ENCODE data around the gene NLRP11. TPM values are rescaled to one million over a fixed set of nuclear protein-coding genes. Genes with fewer than 3 reads are reported as not detected.

Gene NLRP11
- total RNA-seq (not detected), polyA plus RNA-seq (not detected)

DNA sequence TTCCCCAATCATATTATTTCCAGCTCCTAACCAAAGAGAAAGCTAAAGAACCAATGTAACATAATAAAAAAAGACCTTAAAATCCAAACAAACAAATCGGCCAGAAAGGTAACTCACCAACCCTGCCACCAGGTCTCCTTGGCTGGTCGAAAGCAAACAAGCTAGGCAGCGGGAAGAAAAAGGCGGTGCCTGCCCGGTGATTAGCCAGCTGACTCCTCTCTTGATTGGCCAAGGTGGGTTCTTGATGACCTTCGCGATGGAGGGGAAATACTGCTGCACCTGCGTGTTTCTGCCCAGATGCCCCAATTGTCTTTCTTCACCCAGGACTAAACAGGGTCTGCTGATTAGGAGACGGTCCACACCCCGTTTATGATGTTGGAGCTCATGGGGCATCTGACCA, at the start of gene NLRP11:
TSS of gene NLRP11 (minus strand) at position 154 of the 400 bp plus-strand sequence. CDS start 13,825 bp downstream, outside the sequence.
- Histone ChIP-seq H3K27me3 (ENCODE audit: insufficient read depth, low read length) (no peaks in the 10 kb centered on the region), H3K9me3 (ENCODE audit: control insufficient read depth in 1 of 2, low read length in 2 of 2) (no peaks in the 10 kb centered on the region), H3K36me3 (ENCODE audit: insufficient read depth, low read length) (no peaks in the 10 kb centered on the region), H3K4me1 (ENCODE audit: insufficient read depth, low read length) (no peaks in the 10 kb centered on the region), H3K27ac (ENCODE audit: low read depth, low read length) (no peak within 1 kb of the TSS), H3K4me3 (ENCODE audit: low read length in 2 of 2) (no peak within 1 kb of the TSS)
- Mint-ChIP-seq H3K4me1 (no peaks in the 10 kb centered on the region), H3K9me3 (peaks cover 0 to 11% (median 3%) of the 10 kb centered on the region in 8 donors), H3K36me3 (no peaks in the 10 kb centered on the region), H3K4me3 (no peak within 1 kb of the TSS), H3K27me3 (no peaks in the 10 kb centered on the region), H3K27ac (no peak within 1 kb of the TSS)
- CTCF ChIA-PET (ENCODE audit: partially characterized antibody), result no interaction called here
- POLR2A ChIA-PET (ENCODE audit: partially characterized antibody), result no interaction called here
- intact Hi-C loops (cut with micrococcal nuclease), result no loop called here
- DNase-seq, result no peak

DNA sequence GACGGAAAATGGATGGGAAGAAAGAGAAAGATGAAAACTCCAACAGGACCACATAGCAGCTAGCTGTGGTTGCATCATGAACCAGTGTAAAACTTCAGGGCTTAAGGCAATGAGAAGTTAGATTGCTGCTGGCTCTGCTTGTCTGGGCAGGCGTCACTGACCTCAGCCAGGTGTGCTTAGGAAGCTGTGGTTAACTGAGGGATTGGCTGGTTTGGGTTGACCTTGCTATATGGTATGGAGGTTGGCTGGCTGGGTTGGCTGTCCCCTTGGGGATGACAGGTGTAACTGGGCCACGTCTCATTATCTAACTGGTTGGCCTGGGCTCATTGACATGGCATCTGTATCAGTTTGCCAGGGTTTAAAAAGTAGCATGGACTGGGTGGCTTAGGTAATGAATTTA, 45.4 kb upstream of the NLRP11 start:
- ChIA-PET POLR2A (ENCODE audit: partially characterized antibody) (no interaction called here), CTCF (ENCODE audit: partially characterized antibody) (no interaction called here)
- H3K27me3 Mint-ChIP-seq, result no peaks in the 10 kb centered on the region
- H3K4me1 Mint-ChIP-seq, result no peaks in the 10 kb centered on the region
- H3K36me3 Mint-ChIP-seq, result peaks cover 0 to 3% of the 10 kb centered on the region in 2 donors
- no peak overlapping the region for H3K27ac Mint-ChIP-seq
- no peak overlapping the region for H3K4me3 Mint-ChIP-seq
- Histone ChIP-seq H3K9me3 (ENCODE audit: control insufficient read depth in 1 of 2, low read length in 2 of 2) (no peaks in the 10 kb centered on the region), H3K4me1 (ENCODE audit: insufficient read depth, low read length) (no peaks in the 10 kb centered on the region), H3K27me3 (ENCODE audit: insufficient read depth, low read length) (no peaks in the 10 kb centered on the region), H3K27ac (ENCODE audit: low read depth, low read length) (no peak overlapping the region), H3K4me3 (ENCODE audit: low read length in 2 of 2) (no peak overlapping the region), H3K36me3 (ENCODE audit: insufficient read depth, low read length) (no peaks in the 10 kb centered on the region)
- H3K9me3 Mint-ChIP-seq, result peaks cover 0 to 39% (median 15%) of the 10 kb centered on the region in 8 donors
- intact Hi-C loops (cut with micrococcal nuclease), result no loop called here
- DNase-seq, result no peak

DNA sequence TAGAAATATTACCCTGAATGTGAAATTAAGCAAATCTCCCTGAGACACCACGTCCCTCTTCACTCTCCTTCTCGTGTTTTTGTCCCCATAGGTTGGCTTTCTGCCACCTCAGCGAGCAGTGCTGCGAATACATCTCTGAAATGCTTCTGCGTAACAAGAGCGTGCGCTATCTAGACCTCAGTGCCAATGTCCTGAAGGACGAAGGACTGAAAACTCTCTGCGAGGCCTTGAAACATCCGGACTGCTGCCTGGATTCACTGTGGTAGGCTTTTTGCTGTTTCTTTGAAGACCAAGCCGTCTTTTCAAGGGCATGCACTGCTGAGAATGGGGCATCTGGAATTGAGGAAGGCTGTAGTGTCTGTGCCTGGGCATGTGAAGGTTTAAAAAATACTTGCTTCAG, 38.9 kb upstream of the NLRP11 start:
- no peak for DNase-seq
- intact Hi-C loops (cut with micrococcal nuclease), result no loop called here
- ChIA-PET CTCF (ENCODE audit: partially characterized antibody) (no interaction called here), POLR2A (ENCODE audit: partially characterized antibody) (no interaction called here)
- no peak overlapping the region for H3K27ac ChIP-seq (ENCODE audit: low read depth, low read length)
- Mint-ChIP-seq H3K4me3 (no peak overlapping the region), H3K4me1 (no peaks in the 10 kb centered on the region), H3K36me3 (peaks cover 3 to 7% of the 10 kb centered on the region in 2 donors), H3K9me3 (peaks cover 2 to 35% (median 8%) of the 10 kb centered on the region in 8 donors), H3K27ac (no peak overlapping the region), H3K27me3 (peaks cover 8 to 12% of the 10 kb centered on the region in 2 donors)
- H3K9me3 ChIP-seq (ENCODE audit: control insufficient read depth in 1 of 2, low read length in 2 of 2), result no peaks in the 10 kb centered on the region
- H3K4me3 ChIP-seq (ENCODE audit: low read length in 2 of 2), result no peak overlapping the region
- H3K27me3 ChIP-seq (ENCODE audit: insufficient read depth, low read length), result no peaks in the 10 kb centered on the region
- H3K4me1 ChIP-seq (ENCODE audit: insufficient read depth, low read length), result no peaks in the 10 kb centered on the region
- no peaks in the 10 kb centered on the region for H3K36me3 ChIP-seq (ENCODE audit: insufficient read depth, low read length)

DNA sequence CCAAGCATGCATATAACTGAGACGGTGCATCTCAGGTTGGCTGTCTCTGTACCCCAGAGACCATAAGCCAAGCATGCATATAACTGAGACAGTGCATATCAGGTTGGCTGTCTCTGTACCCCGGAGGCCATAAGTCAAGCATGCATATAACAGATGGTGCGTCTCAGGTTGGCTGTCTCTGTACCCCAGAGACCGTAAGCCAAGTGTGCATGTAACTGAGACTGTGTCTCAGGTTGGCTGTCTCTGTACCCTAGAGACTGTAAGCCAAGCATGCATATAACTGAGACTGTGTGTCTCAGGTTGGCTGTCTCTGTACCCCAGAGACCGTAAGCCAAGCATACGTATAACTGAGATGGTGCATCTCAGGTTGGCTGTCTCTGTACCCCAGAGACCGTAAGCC, 35.3 kb upstream of the NLRP11 start:
- Histone ChIP-seq H3K4me1 (ENCODE audit: insufficient read depth, low read length) (no peaks in the 10 kb centered on the region), H3K9me3 (ENCODE audit: control insufficient read depth in 1 of 2, low read length in 2 of 2) (no peaks in the 10 kb centered on the region), H3K36me3 (ENCODE audit: insufficient read depth, low read length) (no peaks in the 10 kb centered on the region), H3K4me3 (ENCODE audit: low read length in 2 of 2) (no peak overlapping the region), H3K27me3 (ENCODE audit: insufficient read depth, low read length) (no peaks in the 10 kb centered on the region), H3K27ac (ENCODE audit: low read depth, low read length) (no peak overlapping the region)
- no peak for DNase-seq
- Mint-ChIP-seq H3K4me3 (no peak overlapping the region), H3K27ac (no peak overlapping the region), H3K4me1 (no peaks in the 10 kb centered on the region), H3K27me3 (peaks cover 8 to 12% of the 10 kb centered on the region in 2 donors), H3K36me3 (peaks cover 3 to 7% of the 10 kb centered on the region in 2 donors), H3K9me3 (peaks cover 0 to 30% (median 10%) of the 10 kb centered on the region in 8 donors)
- intact Hi-C loops (cut with micrococcal nuclease), result no loop called here
- CTCF ChIA-PET (ENCODE audit: partially characterized antibody), result no interaction called here
- POLR2A ChIA-PET (ENCODE audit: partially characterized antibody), result no interaction called here

GRCh38 chr19:55866521-55866920, 34.7 kb upstream of the NLRP11 start:
- Histone ChIP-seq H3K9me3 (ENCODE audit: control insufficient read depth in 1 of 2, low read length in 2 of 2) (no peaks in the 10 kb centered on the region), H3K4me3 (ENCODE audit: low read length in 2 of 2) (no peak overlapping the region), H3K27me3 (ENCODE audit: insufficient read depth, low read length) (no peaks in the 10 kb centered on the region), H3K27ac (ENCODE audit: low read depth, low read length) (no peak overlapping the region), H3K4me1 (ENCODE audit: insufficient read depth, low read length) (no peaks in the 10 kb centered on the region), H3K36me3 (ENCODE audit: insufficient read depth, low read length) (no peaks in the 10 kb centered on the region)
- H3K4me3 Mint-ChIP-seq, result no peak overlapping the region
- peaks cover 3 to 7% of the 10 kb centered on the region in 2 donors for H3K36me3 Mint-ChIP-seq
- H3K27me3 Mint-ChIP-seq, result peaks cover 8 to 12% of the 10 kb centered on the region in 2 donors
- no peak overlapping the region for H3K27ac Mint-ChIP-seq
- POLR2A ChIA-PET (ENCODE audit: partially characterized antibody), result no interaction called here
- intact Hi-C loops (cut with micrococcal nuclease), result no loop called here
- H3K9me3 Mint-ChIP-seq, result peaks cover 0 to 30% (median 10%) of the 10 kb centered on the region in 8 donors
- CTCF ChIA-PET (ENCODE audit: partially characterized antibody), result no interaction called here
- no peak for DNase-seq
- H3K4me1 Mint-ChIP-seq, result no peaks in the 10 kb centered on the region

DNA sequence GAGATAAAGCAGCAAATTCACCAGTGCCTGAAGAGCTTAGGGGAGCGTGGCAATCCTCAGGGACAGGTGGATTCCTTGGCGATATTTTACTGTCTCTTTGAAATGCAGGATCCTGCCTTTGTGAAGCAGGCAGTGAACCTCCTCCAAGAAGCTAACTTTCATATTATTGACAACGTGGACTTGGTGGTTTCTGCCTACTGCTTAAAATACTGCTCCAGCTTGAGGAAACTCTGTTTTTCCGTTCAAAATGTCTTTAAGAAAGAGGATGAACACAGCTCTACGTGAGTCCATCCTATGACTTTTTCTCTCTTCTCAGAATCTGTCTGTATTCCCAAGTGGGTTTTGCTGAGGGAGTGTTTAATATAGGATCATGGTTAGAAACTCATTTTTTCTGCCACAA, 27.2 kb upstream of the NLRP11 start:
- Histone ChIP-seq H3K27me3 (ENCODE audit: insufficient read depth, low read length) (no peaks in the 10 kb centered on the region), H3K9me3 (ENCODE audit: control insufficient read depth in 1 of 2, low read length in 2 of 2) (no peaks in the 10 kb centered on the region), H3K36me3 (ENCODE audit: insufficient read depth, low read length) (no peaks in the 10 kb centered on the region), H3K4me3 (ENCODE audit: low read length in 2 of 2) (no peak overlapping the region), H3K4me1 (ENCODE audit: insufficient read depth, low read length) (no peaks in the 10 kb centered on the region), H3K27ac (ENCODE audit: low read depth, low read length) (no peak overlapping the region)
- DNase-seq, result no peak
- Mint-ChIP-seq H3K4me1 (no peaks in the 10 kb centered on the region), H3K27ac (no peak overlapping the region), H3K9me3 (peaks cover 0 to 24% (median 2%) of the 10 kb centered on the region in 8 donors), H3K27me3 (no peaks in the 10 kb centered on the region), H3K4me3 (no peak overlapping the region), H3K36me3 (no peaks in the 10 kb centered on the region)
- POLR2A ChIA-PET (ENCODE audit: partially characterized antibody), result no interaction called here
- CTCF ChIA-PET (ENCODE audit: partially characterized antibody), result no interaction called here
- intact Hi-C loops (cut with micrococcal nuclease), result no loop called here

- Mint-ChIP-seq H3K27me3 (no peaks in the 10 kb centered on the region), H3K9me3 (peaks cover 0 to 30% (median 3%) of the 10 kb centered on the region in 8 donors), H3K36me3 (no peaks in the 10 kb centered on the region), H3K4me3 (no peak overlapping the region), H3K4me1 (no peaks in the 10 kb centered on the region), H3K27ac (no peak overlapping the region)
- Histone ChIP-seq H3K9me3 (ENCODE audit: control insufficient read depth in 1 of 2, low read length in 2 of 2) (no peaks in the 10 kb centered on the region), H3K4me1 (ENCODE audit: insufficient read depth, low read length) (no peaks in the 10 kb centered on the region), H3K4me3 (ENCODE audit: low read length in 2 of 2) (no peak overlapping the region), H3K27me3 (ENCODE audit: insufficient read depth, low read length) (no peaks in the 10 kb centered on the region), H3K36me3 (ENCODE audit: insufficient read depth, low read length) (no peaks in the 10 kb centered on the region), H3K27ac (ENCODE audit: low read depth, low read length) (no peak overlapping the region)
- POLR2A ChIA-PET (ENCODE audit: partially characterized antibody), result no interaction called here
- intact Hi-C loops (cut with micrococcal nuclease), result no loop called here
- no peak for DNase-seq
- CTCF ChIA-PET (ENCODE audit: partially characterized antibody), result no interaction called here
These were observed 26.6 kb upstream of the NLRP11 start for GRCh38 chr19:55858401-55858800.

DNA sequence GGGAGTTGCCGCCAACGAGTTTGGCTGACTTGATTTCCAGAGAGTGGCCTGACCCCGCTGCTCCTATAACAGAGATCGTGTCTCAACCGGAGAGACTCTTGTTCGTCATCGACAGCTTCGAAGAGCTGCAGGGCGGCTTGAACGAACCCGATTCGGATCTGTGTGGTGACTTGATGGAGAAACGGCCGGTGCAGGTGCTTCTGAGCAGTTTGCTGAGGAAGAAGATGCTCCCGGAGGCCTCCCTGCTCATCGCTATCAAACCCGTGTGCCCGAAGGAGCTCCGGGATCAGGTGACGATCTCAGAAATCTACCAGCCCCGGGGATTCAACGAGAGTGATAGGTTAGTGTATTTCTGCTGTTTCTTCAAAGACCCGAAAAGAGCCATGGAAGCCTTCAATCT, 26.2 kb upstream of the NLRP11 start:
- no peak for DNase-seq
- no peak overlapping the region for H3K27ac ChIP-seq (ENCODE audit: low read depth, low read length)

More for the DNA sequence above, 26.2 kb upstream of the NLRP11 start:
- no peaks in the 10 kb centered on the region for H3K4me1 ChIP-seq (ENCODE audit: insufficient read depth, low read length)
- H3K36me3 ChIP-seq (ENCODE audit: insufficient read depth, low read length), result no peaks in the 10 kb centered on the region
- H3K4me1 Mint-ChIP-seq, result no peaks in the 10 kb centered on the region
- H3K27ac Mint-ChIP-seq, result no peak overlapping the region
- ChIA-PET CTCF (ENCODE audit: partially characterized antibody) (no interaction called here), POLR2A (ENCODE audit: partially characterized antibody) (no interaction called here)
- H3K9me3 ChIP-seq (ENCODE audit: control insufficient read depth in 1 of 2, low read length in 2 of 2), result no peaks in the 10 kb centered on the region
- H3K4me3 ChIP-seq (ENCODE audit: low read length in 2 of 2), result no peak overlapping the region
- intact Hi-C loops (cut with micrococcal nuclease), result no loop called here
- H3K4me3 Mint-ChIP-seq, result no peak overlapping the region
- H3K27me3 Mint-ChIP-seq, result no peaks in the 10 kb centered on the region
- peaks cover 0 to 30% (median 3%) of the 10 kb centered on the region in 8 donors for H3K9me3 Mint-ChIP-seq
- no peaks in the 10 kb centered on the region for H3K27me3 ChIP-seq (ENCODE audit: insufficient read depth, low read length)
- no peaks in the 10 kb centered on the region for H3K36me3 Mint-ChIP-seq
